GM21576 (cell line): Measurements from ENCODE around the gene RAPGEF1.
"Not testable (repeated sequence)": the region's sequence is repeated elsewhere in the genome, so short reads cannot be mapped to it uniquely, and the experiment has no call there.

Experiments
- ATAC-seq: cut with Tn5 transposase; IDR thresholded peaks from one replicate; pipeline ENCODE4 v1.9.1; 2021; ENCODE audit warnings: mild to moderate bottlenecking, moderate library complexity; ENCODE audit not compliant: unreplicated experiment

RAPGEF1 gene

DNA sequence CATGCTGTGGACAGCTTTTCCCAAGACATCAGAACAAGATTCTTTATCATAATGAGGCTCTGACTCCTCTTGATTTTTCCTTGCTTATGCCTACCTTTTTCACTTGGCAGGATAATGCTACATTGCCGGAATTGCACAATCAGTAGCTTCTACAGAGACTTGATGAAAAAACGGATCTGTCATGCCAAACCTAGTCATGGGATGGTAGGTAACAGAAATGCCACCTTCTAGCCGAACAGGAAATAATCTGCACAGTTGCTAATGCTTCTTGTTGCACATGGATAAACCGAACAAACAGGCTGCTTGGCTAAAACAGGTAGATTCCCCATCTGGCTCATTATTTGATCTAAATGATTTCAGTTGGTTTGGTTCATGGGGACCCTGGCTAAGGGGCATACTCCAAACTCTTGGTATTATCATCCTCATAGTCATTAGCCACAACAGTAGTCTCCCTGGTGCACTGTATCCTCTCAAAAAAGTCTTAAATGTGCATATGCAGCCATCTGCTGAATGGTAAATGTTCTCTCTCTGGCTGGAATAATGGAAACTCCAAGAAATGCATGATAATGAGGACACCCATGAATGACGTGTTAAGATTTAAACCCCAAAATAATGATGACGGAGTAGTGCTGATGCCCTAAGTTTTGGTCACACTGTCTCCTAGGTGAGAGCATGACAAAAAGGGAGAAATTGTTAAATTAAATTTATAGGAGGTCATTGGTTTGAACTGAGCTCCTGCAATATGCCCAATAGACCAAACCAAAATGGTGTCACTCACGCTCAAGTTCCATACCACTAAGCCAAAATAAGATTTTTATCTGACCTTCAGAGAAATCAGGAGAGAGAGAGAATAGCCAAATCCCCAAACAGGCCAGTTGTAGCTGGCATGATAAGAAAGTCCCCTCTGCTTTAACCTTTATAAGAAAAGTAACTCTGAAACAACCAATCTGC is 47.0 kb downstream of the RAPGEF1 start:
- ATAC-seq, result no peak

DNA sequence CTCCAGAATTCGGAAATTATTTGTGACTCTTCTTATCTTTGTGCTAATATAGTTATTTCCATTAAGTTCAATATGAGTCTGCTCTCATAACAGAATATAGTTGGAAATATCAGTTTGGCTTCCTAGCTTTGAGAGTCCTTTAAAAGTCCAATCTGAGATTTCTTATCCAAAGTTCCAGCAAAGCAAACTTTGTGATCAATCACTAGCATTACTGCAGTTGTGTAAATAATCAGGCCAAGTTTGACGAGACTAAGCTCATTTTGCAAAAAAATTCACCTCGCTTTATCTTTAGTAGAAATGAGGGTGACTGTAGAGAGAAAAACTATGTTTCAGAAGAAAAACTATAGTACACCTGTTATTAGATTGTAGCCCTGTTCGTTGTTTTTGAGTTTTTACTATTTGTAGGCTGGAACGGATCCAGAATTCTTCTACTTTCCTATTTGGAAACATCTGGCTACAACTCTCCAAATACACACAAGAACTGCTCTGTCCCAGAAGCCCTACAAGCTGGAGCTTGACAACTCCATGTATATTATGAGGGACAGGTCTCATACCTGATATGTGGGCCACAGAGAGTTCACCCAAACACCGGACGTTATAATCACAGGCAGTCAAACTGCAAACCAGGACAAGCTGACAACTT is 47.8 kb downstream of the RAPGEF1 start:
- no peak for ATAC-seq

DNA sequence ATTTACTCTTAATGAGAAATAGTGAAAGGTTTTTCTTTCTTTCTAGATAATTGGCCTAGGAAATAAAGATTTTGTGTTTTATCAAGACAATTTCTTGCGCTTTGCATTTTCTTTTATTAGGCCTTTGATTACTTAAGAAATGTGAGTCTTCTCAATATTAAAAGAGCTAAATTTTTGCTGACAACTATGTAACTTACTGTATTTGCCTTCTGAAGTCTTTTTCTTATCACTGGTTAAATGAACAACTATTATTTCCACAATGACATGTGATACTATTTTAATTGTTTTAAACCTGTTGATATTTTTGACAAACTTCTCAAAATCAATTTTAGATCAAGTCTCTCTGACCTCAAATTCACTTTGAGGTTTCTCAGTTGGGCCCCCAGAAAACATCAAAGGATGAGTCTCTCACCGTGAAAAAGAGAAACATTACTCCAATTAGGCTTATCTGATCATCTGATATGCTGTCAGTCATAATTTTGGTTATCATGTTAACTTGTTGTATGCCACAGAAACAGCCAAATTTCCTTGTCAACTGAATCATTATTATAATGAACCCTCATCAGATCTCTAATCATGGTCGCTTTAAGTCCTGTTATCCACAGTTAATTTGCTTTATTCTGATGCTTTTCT is 48.8 kb downstream of the RAPGEF1 start:
- no peak for ATAC-seq

DNA sequence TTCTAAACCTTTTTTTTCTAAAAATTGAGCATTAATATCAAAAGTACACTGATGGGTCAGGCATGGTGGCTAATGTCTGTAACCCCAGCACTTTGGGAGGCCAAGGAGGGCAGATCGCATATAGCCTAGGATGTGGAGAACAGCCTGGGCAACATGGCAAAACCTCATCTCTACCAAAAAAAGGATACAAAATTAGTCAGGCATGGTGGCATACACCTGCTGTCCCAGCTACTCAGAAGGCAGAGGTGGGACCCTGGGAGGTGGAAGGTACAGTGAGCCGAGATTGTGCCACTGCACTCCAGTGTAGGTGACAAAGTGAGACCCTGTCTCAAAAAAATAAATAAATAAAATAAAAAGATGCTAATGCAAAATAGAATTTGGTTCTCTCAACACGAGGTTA is 49.4 kb downstream of the RAPGEF1 start:
- no peak for ATAC-seq

DNA sequence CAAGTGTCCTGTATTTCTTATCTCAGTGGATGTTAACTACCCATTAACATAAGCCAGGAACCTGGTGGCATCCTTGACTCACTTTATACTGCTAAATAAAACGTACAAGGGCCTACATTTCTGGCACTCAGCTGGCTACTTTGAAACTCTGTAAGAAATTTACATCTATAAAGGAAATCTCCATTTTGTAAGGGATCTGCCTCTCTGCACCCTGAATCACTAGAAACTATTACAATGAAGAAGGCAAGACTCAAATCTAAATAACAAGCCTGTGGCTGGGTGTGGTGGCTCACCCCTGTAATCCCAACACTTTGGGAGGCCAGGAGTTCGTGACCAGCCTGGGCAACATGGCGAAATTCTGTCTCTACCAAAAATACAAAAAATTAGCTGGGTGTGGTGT is 51.5 kb downstream of the RAPGEF1 start:
- ATAC-seq, result no peak

DNA sequence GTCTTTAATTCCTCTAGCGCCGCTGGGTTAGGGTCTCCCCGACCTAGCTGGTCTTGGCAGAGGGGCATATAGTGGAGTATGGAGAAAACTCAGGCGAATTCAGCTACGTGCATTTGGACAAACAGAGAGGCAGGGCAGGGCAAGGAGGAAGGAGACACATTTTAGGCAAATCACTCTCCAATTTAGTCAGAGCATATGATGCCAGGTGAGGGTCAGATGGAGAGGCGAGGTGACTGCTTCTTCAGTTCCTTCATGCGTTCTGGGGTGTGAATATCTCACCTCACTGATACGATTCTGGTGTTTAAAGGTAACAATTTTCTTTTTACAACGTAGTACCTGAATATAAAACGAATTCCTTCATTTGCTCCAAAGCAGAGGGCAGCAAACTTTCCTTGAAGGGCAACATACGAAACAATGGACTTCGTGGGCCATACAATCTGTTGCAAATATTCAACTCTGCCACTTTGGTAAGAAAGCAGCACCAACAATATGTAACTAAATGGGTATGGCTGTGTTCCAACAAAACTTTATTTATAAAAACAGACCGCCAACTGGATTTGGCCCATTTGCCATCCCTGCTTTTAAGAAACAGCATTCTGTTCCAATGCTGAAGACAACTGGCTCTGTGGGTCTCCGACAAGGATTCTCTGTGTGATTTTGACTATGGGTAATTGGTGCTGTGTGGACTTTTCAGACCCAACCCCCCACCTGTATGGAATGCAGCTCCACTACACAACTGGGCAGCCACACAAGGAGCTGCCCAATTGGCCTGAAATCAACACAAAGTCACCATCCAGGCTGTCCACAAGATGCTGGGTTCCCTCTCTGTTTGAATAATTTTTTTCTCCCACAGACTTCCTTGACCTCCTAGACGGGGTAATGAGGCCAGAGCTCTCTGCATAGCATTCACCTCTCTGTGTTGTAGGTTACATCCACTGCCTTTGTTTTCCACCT is 53.8 kb downstream of the RAPGEF1 start:
- ATAC-seq, result no peak

DNA sequence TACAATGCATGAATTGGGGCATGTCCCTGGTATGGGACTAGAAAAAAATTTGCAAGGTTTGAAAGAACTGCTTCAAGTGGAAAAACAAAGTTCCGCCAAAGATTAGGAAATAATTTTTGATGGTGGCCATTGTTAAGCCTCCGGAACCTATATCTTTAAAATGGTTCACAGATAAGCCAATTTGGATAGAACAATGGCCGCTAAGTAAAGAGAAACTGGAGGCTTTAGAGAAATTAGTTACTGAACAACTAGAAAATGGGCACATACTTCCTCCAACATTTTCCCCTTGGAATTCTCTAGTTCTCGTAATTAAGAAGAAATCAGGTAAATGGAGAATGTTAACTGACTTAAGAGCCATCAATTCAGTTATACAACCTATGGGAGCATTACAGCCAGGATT is 56.8 kb downstream of the RAPGEF1 start:
- not testable (repeated sequence) for ATAC-seq

DNA sequence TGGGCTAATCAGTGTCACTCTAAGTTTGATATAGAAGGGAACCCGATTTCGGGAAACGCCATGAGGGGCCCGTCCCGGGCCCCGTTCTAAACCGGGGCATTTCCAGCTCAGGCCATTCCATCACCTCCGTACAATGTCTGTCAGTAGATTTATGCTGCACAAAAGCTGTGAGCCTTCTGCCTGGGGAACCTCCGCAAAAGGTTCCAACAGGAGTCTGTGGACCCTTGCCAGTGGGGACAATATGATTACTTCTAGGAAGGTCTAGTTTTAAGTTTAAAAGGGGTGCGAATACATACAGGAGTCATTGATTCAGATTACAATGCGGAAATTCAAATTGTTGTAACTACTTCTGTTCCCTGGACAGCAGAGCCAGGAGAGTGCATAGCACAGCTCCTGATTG is 57.6 kb downstream of the RAPGEF1 start:
- no peak for ATAC-seq

DNA sequence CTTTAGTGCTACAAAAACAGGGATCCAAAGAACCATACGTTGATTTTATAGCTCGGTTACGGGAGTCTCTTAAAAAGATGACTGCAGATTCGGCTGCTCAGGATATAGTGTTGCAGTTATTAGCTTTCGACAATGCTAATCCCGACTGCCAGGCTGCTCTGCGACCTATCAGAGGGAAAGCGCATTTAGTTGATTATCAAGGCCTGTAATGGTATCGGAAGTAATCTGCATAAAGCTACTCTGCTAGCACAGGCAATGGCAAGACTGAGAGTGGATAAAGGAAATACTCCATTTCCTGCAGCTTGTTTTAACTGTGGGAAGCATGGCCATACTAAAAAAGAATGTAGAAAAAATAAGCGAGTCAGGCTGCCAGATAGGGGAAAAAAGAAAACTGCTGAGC is 58.0 kb downstream of the RAPGEF1 start:
- not testable (repeated sequence) for ATAC-seq

DNA sequence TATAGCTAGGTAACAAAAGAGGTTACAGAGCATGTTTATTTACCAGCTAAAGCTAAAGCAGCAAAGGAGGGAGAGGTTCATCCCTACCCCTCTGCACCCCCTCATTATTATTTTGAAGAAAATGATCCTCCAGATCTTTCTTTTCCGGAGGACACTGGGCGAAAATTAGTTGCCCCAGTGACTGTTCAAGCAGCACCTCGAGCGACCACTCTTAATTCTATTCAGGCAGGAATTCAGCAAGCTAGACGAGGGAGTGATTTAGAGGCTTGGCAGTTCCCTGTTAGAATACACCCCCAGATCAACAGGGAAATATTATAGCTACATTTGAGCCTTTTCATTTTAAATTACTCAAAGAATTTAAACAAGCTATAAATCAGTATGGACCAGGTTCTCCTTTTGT is 58.8 kb downstream of the RAPGEF1 start:
- ATAC-seq, result not testable (repeated sequence)

DNA sequence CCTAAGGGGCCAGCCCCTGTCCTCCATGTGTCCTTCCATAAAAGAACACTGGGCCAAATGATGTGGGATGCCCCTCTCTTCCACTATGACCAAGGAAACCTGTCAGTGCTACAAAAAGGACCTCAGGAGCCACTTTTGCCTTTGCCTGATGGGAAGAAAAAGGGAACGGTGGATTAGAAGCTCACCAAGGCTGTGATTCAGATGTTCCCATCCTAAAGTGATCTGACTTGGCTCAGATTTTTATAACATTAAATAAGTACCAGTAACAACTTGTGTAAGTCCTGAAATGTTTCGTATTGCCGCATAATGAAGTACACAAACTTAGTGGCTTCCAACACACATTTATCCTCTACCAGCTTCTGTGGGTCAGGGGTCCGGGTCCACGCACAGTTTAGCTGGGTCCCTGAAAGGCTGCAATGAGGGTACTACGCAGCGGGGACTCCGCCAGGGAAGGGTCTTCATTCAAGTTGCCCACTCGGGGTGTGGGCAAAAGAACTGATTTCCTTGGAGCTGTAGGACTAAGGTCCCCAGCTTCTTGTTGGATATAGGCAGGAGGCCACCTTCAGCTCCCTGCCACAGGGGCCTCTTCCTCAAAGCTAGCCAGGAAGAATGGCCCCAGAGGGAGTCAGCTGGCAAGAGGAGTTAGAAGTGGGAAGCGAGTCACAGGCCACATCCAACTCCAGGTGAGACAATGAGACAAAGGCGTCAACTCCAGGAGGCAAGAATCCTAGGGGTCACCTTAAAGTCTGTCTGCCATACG is 60.4 kb downstream of the RAPGEF1 start:
- ATAC-seq, result no peak

DNA sequence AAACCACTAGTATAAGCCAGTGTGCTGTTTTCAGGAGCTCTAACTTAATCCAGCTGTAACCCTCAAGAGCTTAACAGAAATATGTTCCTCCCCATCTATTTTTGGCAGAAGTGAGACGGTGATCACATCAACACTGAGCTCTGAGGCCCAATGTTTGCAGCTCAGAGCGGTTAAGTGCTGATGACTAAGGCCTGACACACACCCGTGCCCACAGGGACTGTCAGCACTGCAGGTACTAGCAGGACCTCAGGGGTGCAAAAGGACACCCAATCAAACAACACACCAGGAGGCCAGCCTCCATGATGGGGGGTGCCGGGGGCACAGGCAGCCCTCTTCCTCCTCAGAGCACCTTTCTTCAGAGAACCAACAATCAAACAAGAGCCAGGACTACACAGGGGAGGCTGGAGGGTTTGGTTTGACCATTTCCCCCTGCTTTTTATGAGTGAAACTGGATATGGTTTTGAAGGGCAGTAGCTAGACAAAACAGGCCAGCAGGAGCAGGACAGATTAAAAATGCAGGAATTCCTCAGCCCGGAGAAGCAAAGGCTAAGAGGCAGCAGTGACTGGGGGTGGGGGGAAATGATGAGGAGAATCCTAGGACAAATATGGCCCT is 61.3 kb downstream of the RAPGEF1 start:
- ATAC-seq, result peak; percentile 69

DNA sequence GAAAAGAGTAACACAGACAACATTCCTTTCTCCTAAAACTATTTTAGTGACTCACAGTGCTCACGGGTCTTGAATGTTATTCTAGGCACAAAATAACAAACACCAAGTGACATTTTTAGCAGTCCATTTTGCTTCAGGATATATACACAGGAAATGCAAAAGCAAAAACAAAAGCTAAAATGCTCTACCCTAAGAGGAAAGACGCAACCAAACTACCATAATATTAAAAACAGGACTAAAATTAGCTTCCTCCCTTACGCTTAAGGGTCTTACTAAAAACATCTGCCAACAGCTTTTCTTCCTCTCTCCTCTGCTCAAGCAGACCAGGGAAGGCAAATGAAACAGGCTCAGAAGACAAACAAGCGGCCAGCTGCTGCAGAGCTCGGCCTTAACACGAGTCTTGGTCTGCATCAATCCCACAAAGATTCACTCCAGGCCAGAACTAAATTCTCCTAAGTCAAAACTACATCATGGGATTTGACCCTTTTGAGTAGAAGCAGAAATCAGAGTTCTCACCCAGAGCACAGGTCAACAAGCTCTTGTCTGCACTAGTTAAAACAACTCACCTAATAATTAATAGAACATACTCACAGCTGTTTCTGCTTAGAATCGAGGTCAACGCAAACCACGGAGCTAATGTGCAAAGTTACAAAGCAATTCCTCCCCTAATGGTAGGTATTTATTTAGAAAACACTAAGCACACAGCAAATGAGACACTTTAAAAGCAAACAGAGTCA is 62.3 kb downstream of the RAPGEF1 start:
- ATAC-seq, result no peak

DNA sequence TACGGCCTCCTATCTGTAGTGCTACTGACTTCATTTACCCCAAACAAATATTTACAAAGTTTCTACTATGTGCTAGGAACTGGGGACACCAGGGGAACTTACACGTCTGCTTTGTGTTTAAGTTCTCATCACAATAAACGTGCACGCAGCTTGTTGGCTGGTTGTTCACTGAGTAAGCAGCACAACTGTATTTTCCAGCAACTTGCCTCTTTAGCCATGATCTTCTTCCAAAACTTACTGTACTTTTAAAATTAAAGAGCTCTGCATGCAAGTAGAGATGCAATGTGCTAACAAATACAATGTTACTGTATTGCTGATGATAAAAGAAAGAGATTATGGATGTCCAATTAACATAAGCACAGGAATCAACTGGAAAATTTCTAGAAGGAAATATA is 62.8 kb downstream of the RAPGEF1 start:
- ATAC-seq, result no peak

DNA sequence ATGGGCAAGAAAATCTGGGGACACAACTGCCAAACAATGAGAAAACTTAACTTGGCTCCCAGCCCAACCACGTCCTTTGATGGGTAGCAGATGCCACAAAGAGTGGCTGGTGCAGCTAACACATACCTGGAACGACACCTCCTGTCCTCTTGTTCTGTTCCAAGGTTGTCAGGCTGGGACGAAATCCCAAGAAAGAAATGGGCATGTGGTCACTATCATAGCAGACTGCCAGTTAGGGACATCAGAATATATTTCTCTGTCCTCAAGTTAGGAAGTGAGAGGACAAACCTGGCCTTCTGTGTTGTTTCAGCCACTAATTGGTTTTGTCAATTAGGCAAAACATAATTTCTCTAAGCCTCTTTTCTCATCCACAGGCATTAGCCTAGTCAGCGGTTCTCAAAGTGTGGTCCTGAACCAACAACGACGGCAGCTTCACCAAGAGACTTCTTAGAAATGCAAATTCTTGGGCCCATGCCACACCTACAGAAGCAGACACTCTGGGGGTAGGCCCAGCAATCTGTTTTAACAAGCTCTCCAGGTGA is 63.4 kb downstream of the RAPGEF1 start:
- ATAC-seq, result no peak

DNA sequence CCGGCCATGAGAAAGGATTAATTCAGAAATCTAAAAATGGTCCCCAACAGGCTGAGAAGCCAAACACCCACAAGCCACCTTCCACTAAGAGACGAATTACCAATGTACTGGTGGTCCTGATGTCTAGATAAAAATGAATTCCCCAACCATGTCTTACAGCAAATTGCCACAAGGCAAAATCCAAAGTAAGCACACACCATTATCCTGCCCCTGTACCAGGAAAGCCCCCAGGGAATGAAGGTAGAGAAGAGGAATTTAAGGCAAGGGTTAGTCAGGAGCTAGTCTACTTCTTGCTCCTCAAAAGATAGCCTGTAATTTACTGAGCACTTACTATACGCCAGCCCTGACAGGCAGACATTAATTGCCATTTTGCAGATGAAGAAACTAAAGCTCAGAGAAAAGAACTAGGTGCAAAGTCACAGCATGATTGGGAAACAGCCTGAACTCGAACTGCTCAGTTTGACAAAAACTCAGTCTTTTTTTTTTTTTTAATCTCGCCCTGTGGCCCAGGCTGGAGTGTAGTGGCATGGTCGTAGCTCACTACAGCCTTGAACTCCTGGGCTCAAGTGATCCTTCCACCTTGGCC is 64.3 kb downstream of the RAPGEF1 start:
- ATAC-seq, result no peak

DNA sequence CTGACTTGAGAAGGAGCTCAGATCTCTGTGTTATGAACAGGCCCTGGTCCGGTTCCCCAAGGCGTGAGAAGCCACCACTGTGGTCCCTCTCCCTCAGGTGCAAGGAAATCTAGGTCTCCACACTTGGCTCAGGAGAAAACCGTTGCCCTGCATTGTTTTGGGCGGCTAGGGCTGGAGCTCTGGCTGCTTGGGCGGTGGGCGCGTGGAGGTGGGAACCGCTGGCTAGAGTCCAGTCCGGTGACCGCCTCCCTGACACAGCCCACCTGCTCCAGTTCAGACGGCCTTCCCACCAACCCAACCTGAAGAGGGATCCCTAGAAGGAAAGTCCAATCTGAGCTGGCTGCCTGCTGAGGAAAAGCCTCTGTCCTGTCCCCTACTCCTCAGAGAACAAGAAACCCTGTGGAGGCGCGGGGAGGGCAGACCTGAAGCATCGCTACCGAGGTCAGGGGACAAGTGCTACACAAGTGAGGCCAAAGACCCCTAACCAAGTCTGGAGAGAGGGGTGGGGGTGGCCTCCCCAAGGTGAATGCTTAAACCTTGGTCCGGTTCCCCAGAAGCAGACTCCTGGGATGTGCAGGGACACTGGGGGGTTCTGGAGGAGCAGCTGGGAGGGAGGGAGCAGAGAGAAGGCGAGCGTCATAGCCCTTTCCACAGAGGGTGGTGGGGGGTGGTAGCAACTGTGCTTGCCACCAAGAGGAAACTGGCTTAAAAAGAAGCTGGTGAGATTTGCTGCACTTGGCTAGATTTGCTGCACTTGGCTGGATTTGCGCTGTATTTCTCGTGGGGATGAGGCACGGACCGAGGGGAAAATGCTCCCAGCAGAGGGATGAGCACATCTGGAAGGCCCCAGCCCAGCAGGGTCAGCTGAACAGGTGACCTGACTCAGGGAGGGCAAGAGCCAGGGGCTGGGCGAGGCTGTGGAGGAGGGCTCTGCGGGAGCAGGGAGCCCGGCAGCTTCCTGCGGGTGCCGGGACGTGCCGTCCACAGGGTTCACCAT is 65.2 kb downstream of the RAPGEF1 start:
- no peak for ATAC-seq
